Endodermal cell (in vitro differentiated cells): ENCODE results near the gene FOXL3. TPM values are rescaled to one million over a fixed set of nuclear protein-coding genes. Genes with fewer than 3 reads are reported as not detected.

Experiments
- DNase-seq: peaks from one replicate; pipeline ENCODE4 v3.0.0-alpha.2; 2017
- H3K27ac ChIP-seq: 2 replicates; pipeline ENCODE4 v1.5.1; 2013; ENCODE audit warnings: mild to moderate bottlenecking, low read depth, low read length, moderate library complexity
- H3K27me3 ChIP-seq: 2 replicates; pipeline ENCODE4 v1.6.1; 2013; ENCODE audit warnings: mild to moderate bottlenecking, low read length, moderate library complexity; ENCODE audit not compliant: insufficient read depth, control insufficient read depth, poor library complexity, severe bottlenecking
- H3K36me3 ChIP-seq: 2 replicates; pipeline ENCODE4 v1.7.0; 2013; ENCODE audit warnings: mild to moderate bottlenecking, low read length, moderate library complexity; ENCODE audit not compliant: control insufficient read depth, insufficient read depth
- H3K4me1 ChIP-seq: one replicate; pipeline ENCODE4 v1.7.0; 2013; ENCODE audit warnings: low read length; ENCODE audit not compliant: control insufficient read depth, insufficient read depth
- H3K4me3 ChIP-seq: 2 replicates; pipeline ENCODE4 v1.5.1; 2013; ENCODE audit warnings: mild to moderate bottlenecking, low read length, moderate library complexity
- H3K9ac ChIP-seq: 2 replicates; pipeline ENCODE4 v1.6.1; 2013; ENCODE audit warnings: mild to moderate bottlenecking, low read length, moderate library complexity; ENCODE audit not compliant: poor library complexity, severe bottlenecking; ENCODE audit errors: extremely low read depth
- H3K9me3 ChIP-seq: 2 replicates; pipeline ENCODE4 v1.6.1; 2013; ENCODE audit warnings: mild to moderate bottlenecking, low read length, moderate library complexity; ENCODE audit not compliant: control insufficient read depth
- H3K27ac Mint-ChIP-seq: 2 replicates; pipeline ENCODE4 v1.8.0; 2020; ENCODE audit warnings: mixed read lengths
- H3K27me3 Mint-ChIP-seq: 2 replicates; pipeline ENCODE4 v1.8.0; 2021; ENCODE audit warnings: mild to moderate bottlenecking, mixed read lengths; ENCODE audit not compliant: insufficient read depth
- H3K36me3 Mint-ChIP-seq: 2 replicates; pipeline ENCODE4 v1.8.0; 2020; ENCODE audit warnings: low read depth, mixed read lengths
- H3K4me1 Mint-ChIP-seq: 2 replicates; pipeline ENCODE4 v1.8.0; 2020; ENCODE audit warnings: mixed read lengths
- H3K4me3 Mint-ChIP-seq: 2 replicates; pipeline ENCODE4 v1.8.0; 2020; ENCODE audit warnings: mild to moderate bottlenecking, moderate library complexity, mixed read lengths
- H3K9me3 Mint-ChIP-seq: 2 replicates; pipeline ENCODE4 v1.8.0; 2020; ENCODE audit warnings: mild to moderate bottlenecking, mixed read lengths
- WGBS, 2 experiments: methylation state at CpG; one replicate each; pipeline versions ENCODE4 v1.1.5 to v1.1.7; 2013; ENCODE audit warnings: missing lambda C conversion rate in 2 of 2, mixed read lengths in 1 of 2; ENCODE audit not compliant: insufficient coverage in 1 of 2, insufficient read length in 1 of 2; 5-methylcytosine and 5-hydroxymethylcytosine counted together
- total RNA-seq, 2 donors: library from RNA; stranded (reverse); fragmentation: NEBNext Ultra II Directional in 1 of 2; extraction: Animal tissue kit (Norgen Biotek cat#: 25700) in 1 of 2; gene quantifications; 2 replicates in 1 of 2; 3 replicates in 1 of 2; pipeline ENCODE4 v1.2.1, GENCODE V29; 2021
- TF ChIP-seq, protein P1 (sequence below): fragments of 200-600 bp; sonication (generic); conservative IDR thresholded peaks from 2 replicates; pipeline ENCODE4 v1.5.0; 2021; ENCODE audit warnings: antibody characterized with exemption, mild to moderate bottlenecking

FOXL3 gene
- total RNA-seq, 2 donors from 2014 or later = not detected

DNA sequence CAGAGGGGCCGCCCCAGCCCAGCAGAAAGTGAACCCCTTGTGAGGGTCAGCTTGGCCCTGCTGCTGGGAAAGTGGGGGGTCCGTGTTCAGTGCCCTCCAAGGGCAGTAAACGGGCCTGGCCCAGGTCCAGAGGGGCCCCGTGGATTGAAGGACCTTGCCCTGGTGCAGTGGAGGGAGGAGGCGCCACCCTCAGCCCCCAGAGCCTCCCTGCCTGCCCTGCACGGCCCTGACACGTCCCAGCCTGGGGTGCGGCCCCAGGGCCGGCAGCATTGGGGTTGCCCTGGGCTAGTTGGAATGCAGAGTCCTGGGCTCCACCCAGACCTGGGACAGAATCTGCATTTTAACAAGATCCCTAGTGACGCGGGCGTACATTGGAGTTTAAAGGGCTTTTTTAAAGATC, 42.8 kb upstream of the FOXL3 start:
- H3K27me3 ChIP-seq = no peaks in the 10 kb centered on the region
- no peaks in the 10 kb centered on the region for H3K36me3 ChIP-seq
- H3K4me3 ChIP-seq = no peak overlapping the region
- H3K27ac ChIP-seq = no peak overlapping the region
- Mint-ChIP-seq H3K36me3 (peaks cover 35% of the 10 kb centered on the region), H3K27ac (no peak overlapping the region), H3K4me1 (no peaks in the 10 kb centered on the region), H3K9me3 (no peaks in the 10 kb centered on the region), H3K27me3 (no peaks in the 10 kb centered on the region), H3K4me3 (no peak overlapping the region)
- no peak overlapping the region for H3K9ac ChIP-seq
- no peaks in the 10 kb centered on the region for H3K9me3 ChIP-seq
- TF ChIP-seq, protein P1, sequence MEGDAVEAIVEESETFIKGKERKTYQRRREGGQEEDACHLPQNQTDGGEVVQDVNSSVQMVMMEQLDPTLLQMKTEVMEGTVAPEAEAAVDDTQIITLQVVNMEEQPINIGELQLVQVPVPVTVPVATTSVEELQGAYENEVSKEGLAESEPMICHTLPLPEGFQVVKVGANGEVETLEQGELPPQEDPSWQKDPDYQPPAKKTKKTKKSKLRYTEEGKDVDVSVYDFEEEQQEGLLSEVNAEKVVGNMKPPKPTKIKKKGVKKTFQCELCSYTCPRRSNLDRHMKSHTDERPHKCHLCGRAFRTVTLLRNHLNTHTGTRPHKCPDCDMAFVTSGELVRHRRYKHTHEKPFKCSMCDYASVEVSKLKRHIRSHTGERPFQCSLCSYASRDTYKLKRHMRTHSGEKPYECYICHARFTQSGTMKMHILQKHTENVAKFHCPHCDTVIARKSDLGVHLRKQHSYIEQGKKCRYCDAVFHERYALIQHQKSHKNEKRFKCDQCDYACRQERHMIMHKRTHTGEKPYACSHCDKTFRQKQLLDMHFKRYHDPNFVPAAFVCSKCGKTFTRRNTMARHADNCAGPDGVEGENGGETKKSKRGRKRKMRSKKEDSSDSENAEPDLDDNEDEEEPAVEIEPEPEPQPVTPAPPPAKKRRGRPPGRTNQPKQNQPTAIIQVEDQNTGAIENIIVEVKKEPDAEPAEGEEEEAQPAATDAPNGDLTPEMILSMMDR = no peak
- no peaks in the 10 kb centered on the region for H3K4me1 ChIP-seq
- no peak for DNase-seq
- WGBS, 2 experiments = 80% methylated on average over 5 to 12 of the region's 12 CpGs

GRCh38 chr7:247636-248035, 42.3 kb upstream of the FOXL3 start:
- 92 to 95% methylated on average over 6 to 16 of the region's 16 CpGs for WGBS, 2 experiments
- TF ChIP-seq, protein P1 = no peak
- Histone ChIP-seq H3K9ac (no peak overlapping the region), H3K4me3 (no peak overlapping the region), H3K36me3 (no peaks in the 10 kb centered on the region), H3K9me3 (no peaks in the 10 kb centered on the region), H3K27ac (no peak overlapping the region), H3K4me1 (no peaks in the 10 kb centered on the region), H3K27me3 (no peaks in the 10 kb centered on the region)
- Mint-ChIP-seq H3K9me3 (no peaks in the 10 kb centered on the region), H3K27me3 (no peaks in the 10 kb centered on the region), H3K4me3 (no peak overlapping the region), H3K36me3 (peaks cover 34% of the 10 kb centered on the region), H3K27ac (no peak overlapping the region), H3K4me1 (no peaks in the 10 kb centered on the region)
- no peak for DNase-seq

DNA sequence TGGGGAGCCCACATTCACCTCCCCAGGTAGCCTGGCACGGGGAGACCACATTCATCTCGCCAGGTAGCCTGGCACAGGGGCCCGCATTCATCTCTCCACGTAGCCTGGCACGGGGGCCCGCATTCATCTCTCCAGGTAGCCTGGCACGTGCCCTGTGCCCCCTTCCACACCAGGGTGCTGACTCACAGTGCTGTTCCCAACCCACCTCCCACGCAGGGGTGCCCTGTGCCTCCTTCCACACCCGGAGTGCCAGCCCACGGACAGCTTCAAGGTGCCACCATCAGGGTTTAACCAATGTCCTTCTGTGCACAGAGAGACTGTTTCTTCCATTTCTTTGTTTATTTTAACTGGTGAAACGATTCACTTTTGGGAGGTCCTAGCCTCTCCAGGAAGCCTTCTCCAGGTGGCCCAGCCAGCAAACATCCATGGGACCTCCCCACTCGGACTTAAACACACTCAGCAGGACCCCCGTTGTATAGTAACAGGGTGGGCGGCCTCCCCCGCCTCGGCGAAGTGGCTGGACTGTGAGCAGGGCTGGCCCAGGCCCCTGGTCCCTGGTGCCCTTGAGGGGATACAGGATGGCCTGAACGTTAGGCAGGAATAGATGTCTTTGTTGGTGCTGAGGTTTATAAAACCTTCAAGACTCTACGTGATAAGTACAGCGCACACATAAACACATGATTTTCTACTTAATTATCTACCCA, 41.1 kb upstream of the FOXL3 start:
- H3K36me3 Mint-ChIP-seq = peaks cover 45% of the 10 kb centered on the region
- H3K9me3 ChIP-seq = no peaks in the 10 kb centered on the region

More for the DNA sequence above, 41.1 kb upstream of the FOXL3 start:
- H3K4me1 ChIP-seq = no peaks in the 10 kb centered on the region
- no peak for DNase-seq
- H3K4me1 Mint-ChIP-seq = no peaks in the 10 kb centered on the region
- H3K4me3 Mint-ChIP-seq = no peak overlapping the region
- H3K27me3 ChIP-seq = no peaks in the 10 kb centered on the region
- no peak overlapping the region for H3K27ac Mint-ChIP-seq
- peaks cover 4% of the 10 kb centered on the region for H3K9me3 Mint-ChIP-seq
- TF ChIP-seq, protein P1 = no peak
- WGBS, 2 experiments = 89 to 95% methylated on average over 11 to 20 of the region's 20 CpGs
- no peak overlapping the region for H3K27ac ChIP-seq
- H3K4me3 ChIP-seq = no peak overlapping the region
- H3K9ac ChIP-seq = no peak overlapping the region
- no peaks in the 10 kb centered on the region for H3K27me3 Mint-ChIP-seq
- H3K36me3 ChIP-seq = no peaks in the 10 kb centered on the region
